ENCODE data around the gene ZNF488. TPM values are rescaled to one million over a fixed set of nuclear protein-coding genes. Genes with fewer than 3 reads are reported as not detected.

The ZNF488 gene
- polyA plus RNA-seq, 1 of the 3 experiments (the other 2 are of a cell fraction): 0.59 TPM

DNA sequence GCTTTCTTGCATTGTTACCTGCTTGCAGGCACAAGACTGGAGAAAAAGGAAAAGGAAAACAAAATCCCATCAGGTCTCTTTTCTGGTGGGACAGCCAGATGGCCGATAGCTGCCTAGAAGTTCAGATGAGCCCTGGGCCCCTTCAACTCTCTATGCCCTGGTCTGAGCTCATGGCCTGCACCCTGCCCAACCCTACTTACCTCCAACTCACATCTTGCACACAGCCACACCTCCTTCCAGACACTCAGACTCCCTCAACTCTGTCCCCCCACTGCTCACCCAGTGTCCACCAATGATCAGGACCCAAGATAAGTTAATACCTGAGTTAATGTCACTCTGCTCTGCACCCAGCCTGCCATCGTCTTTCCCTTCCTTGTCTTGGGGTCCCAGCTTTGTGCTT is 25.0 kb downstream of the ZNF488 start:
- CTCF ChIA-PET: interaction anchor here (1.1 to 4.2 kb wide), 5 partner anchors 8 to 19 kb away, joined by 3 to 50 read pairs (median 3); no protein-coding TSS in a partner anchor
- Histone ChIP-seq H3F3A (replicated peaks; ENCODE audit: insufficient read depth) (peaks cover 3% of the 10 kb centered on the region), H3K9me2 (no peaks in the 10 kb centered on the region), H3K9me3 (no peaks in the 10 kb centered on the region), H4K20me1 (ENCODE audit: insufficient read depth) (no peaks in the 10 kb centered on the region), H3K36me3 (replicated peaks in 1 of 2; ENCODE audit: control insufficient read depth in 1 of 2, insufficient read depth in 2 of 2, low read length in 1 of 2) (no peaks in the 10 kb centered on the region), H3K4me3 (ENCODE audit: low read depth in 2 of 2, low read length in 1 of 2) (no peak overlapping the region), H3K9ac (no peak overlapping the region), H2AFZ (ENCODE audit: low read depth) (no peak overlapping the region), H3K4me1 (ENCODE audit: control insufficient read depth in 1 of 2, insufficient read depth in 2 of 2, low read depth in 1 of 2, low read length in 1 of 2) (peaks cover 0 to 8% of the 10 kb centered on the region in 2 experiments; a peak in 1 of 4 replicates), H3K27me3 (ENCODE audit: insufficient read depth) (no peaks in the 10 kb centered on the region), H3K4me2 (no peak overlapping the region), H3K79me2 (ENCODE audit: insufficient read depth) (no peaks in the 10 kb centered on the region), H3K27ac (ENCODE audit: low read depth in 2 of 2, low read length in 1 of 2) (no peak overlapping the region)
- no peak for DNase-seq
- POLR2A ChIA-PET: no interaction called here
- WGBS (ENCODE audit: low lambda C conversion rate): 62% methylated on average over 2 of the region's 2 CpGs
- TF ChIP-seq FOXM1 (IDR thresholded peaks at IDR 0.05; ENCODE audit: low read depth) (no peak), TEAD4 (IDR thresholded peaks at IDR 0.05; ENCODE audit: borderline replicate concordance, insufficient read depth) (no peak), SMC3 (IDR thresholded peaks at IDR 0.05; ENCODE audit: low read depth, low read length) (no peak), ELF1 (IDR thresholded peaks at IDR 0.05) (no peak), GABPA (IDR thresholded peaks at IDR 0.05; ENCODE audit: low read depth) (no peak), FOSL2 (IDR thresholded peaks at IDR 0.05; ENCODE audit: borderline replicate concordance, low read depth) (no peak), FOXJ3 (CRISPR knock-in tag; IDR thresholded peaks at IDR 0.05) (no peak)
- TF ChIP-seq, protein P1, sequence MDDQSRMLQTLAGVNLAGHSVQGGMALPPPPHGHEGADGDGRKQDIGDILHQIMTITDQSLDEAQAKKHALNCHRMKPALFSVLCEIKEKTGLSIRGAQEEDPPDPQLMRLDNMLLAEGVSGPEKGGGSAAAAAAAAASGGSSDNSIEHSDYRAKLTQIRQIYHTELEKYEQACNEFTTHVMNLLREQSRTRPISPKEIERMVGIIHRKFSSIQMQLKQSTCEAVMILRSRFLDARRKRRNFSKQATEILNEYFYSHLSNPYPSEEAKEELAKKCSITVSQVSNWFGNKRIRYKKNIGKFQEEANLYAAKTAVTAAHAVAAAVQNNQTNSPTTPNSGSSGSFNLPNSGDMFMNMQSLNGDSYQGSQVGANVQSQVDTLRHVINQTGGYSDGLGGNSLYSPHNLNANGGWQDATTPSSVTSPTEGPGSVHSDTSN (IDR thresholded peaks at IDR 0.05): no peak
- TF ChIP-seq, protein P2, sequence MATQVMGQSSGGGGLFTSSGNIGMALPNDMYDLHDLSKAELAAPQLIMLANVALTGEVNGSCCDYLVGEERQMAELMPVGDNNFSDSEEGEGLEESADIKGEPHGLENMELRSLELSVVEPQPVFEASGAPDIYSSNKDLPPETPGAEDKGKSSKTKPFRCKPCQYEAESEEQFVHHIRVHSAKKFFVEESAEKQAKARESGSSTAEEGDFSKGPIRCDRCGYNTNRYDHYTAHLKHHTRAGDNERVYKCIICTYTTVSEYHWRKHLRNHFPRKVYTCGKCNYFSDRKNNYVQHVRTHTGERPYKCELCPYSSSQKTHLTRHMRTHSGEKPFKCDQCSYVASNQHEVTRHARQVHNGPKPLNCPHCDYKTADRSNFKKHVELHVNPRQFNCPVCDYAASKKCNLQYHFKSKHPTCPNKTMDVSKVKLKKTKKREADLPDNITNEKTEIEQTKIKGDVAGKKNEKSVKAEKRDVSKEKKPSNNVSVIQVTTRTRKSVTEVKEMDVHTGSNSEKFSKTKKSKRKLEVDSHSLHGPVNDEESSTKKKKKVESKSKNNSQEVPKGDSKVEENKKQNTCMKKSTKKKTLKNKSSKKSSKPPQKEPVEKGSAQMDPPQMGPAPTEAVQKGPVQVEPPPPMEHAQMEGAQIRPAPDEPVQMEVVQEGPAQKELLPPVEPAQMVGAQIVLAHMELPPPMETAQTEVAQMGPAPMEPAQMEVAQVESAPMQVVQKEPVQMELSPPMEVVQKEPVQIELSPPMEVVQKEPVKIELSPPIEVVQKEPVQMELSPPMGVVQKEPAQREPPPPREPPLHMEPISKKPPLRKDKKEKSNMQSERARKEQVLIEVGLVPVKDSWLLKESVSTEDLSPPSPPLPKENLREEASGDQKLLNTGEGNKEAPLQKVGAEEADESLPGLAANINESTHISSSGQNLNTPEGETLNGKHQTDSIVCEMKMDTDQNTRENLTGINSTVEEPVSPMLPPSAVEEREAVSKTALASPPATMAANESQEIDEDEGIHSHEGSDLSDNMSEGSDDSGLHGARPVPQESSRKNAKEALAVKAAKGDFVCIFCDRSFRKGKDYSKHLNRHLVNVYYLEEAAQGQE (IDR thresholded peaks at IDR 0.05; ENCODE audit: low read depth, low read length): no peak

DNA sequence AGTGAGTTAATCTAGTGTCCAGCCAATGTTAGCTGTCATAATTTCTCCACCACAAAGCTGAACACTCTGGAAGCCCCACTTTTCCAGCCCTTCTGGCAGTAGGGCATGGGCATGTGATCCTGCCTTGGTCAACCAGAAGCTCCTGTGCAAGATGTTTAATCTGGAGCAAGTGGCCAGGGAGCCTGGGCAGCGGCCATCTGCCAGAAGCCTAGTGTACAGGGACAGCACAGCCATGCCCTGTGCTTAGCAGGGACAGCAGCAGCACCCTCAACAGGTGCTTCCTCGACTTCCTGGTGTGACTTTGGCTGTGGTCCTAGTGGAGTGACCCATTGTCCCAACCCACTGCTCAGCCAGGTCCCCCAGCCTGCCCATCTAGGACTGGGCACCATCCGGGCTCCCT is 25.6 kb downstream of the ZNF488 start:
- WGBS (ENCODE audit: low lambda C conversion rate): 60% methylated on average over 1 of the region's 3 CpGs
- Histone ChIP-seq H3K79me2 (ENCODE audit: insufficient read depth) (no peaks in the 10 kb centered on the region), H2AFZ (ENCODE audit: low read depth) (no peak overlapping the region), H3K4me1 (ENCODE audit: control insufficient read depth in 1 of 2, insufficient read depth in 2 of 2, low read depth in 1 of 2, low read length in 1 of 2) (peaks cover 0 to 8% of the 10 kb centered on the region in 2 experiments; a peak in 1 of 4 replicates), H3K4me3 (ENCODE audit: low read depth in 2 of 2, low read length in 1 of 2) (no peak overlapping the region), H3K9ac (no peak overlapping the region), H3F3A (replicated peaks; ENCODE audit: insufficient read depth) (peaks cover 3% of the 10 kb centered on the region), H3K27me3 (ENCODE audit: insufficient read depth) (no peaks in the 10 kb centered on the region), H3K9me2 (no peaks in the 10 kb centered on the region), H4K20me1 (ENCODE audit: insufficient read depth) (no peaks in the 10 kb centered on the region), H3K36me3 (replicated peaks in 1 of 2; ENCODE audit: control insufficient read depth in 1 of 2, insufficient read depth in 2 of 2, low read length in 1 of 2) (no peaks in the 10 kb centered on the region), H3K4me2 (no peak overlapping the region), H3K27ac (ENCODE audit: low read depth in 2 of 2, low read length in 1 of 2) (no peak overlapping the region), H3K9me3 (no peaks in the 10 kb centered on the region)
- CTCF ChIA-PET: interaction anchor here (1.3 to 2.5 kb wide), 4 partner anchors 9 to 334 kb away, joined by 3 to 14 read pairs (median 4); no protein-coding TSS in a partner anchor
- POLR2A ChIA-PET: no interaction called here
- no peak for TF ChIP-seq EZH2phosphoT487 (IDR thresholded peaks at IDR 0.05; ENCODE audit: borderline replicate concordance, low read depth)
- TF ChIP-seq SMC3 (IDR thresholded peaks at IDR 0.05; ENCODE audit: low read depth, low read length): no peak
- TF ChIP-seq JUND (IDR thresholded peaks at IDR 0.05): no peak
- no peak for TF ChIP-seq MEF2A (IDR thresholded peaks at IDR 0.05; ENCODE audit: borderline replicate concordance, low read depth)
- TF ChIP-seq, protein P3, sequence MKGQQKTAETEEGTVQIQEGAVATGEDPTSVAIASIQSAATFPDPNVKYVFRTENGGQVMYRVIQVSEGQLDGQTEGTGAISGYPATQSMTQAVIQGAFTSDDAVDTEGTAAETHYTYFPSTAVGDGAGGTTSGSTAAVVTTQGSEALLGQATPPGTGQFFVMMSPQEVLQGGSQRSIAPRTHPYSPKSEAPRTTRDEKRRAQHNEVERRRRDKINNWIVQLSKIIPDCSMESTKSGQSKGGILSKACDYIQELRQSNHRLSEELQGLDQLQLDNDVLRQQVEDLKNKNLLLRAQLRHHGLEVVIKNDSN (IDR thresholded peaks at IDR 0.05; ENCODE audit: borderline replicate concordance, low read depth): no peak
- no peak for TF ChIP-seq RAD21 (IDR thresholded peaks at IDR 0.05; ENCODE audit: low read length)
- TF ChIP-seq FOXJ3 (CRISPR knock-in tag; IDR thresholded peaks at IDR 0.05): no peak
- TF ChIP-seq POLR2AphosphoS5 (IDR thresholded peaks at IDR 0.05; ENCODE audit: low read depth, low read length): no peak
- TF ChIP-seq NRF1 (IDR thresholded peaks at IDR 0.05; ENCODE audit: low read depth, low read length): no peak
- no peak for TF ChIP-seq FOXM1 (IDR thresholded peaks at IDR 0.05; ENCODE audit: low read depth)
- no peak for TF ChIP-seq RFX5 (IDR thresholded peaks at IDR 0.05; ENCODE audit: low read length)
- no peak for TF ChIP-seq RXRA (IDR thresholded peaks at IDR 0.05; ENCODE audit: borderline replicate concordance, low read depth)
- no peak for TF ChIP-seq SIN3A (IDR thresholded peaks at IDR 0.05; ENCODE audit: borderline replicate concordance, low read depth, low read length)
- no peak for TF ChIP-seq EP300 (IDR thresholded peaks at IDR 0.05; ENCODE audit: borderline replicate concordance in 1 of 2, low read depth in 1 of 2, low read length in 1 of 2)
- TF ChIP-seq GABPA (IDR thresholded peaks at IDR 0.05; ENCODE audit: low read depth): no peak
- TF ChIP-seq TAF1 (IDR thresholded peaks at IDR 0.05; ENCODE audit: borderline replicate concordance, low read depth, low read length): no peak
- TF ChIP-seq TCF12 (IDR thresholded peaks at IDR 0.05): no peak
- TF ChIP-seq FOSL2 (IDR thresholded peaks at IDR 0.05; ENCODE audit: borderline replicate concordance, low read depth): no peak
- no peak for DNase-seq
